WTC11 (cell line): ENCODE results near the gene MACROD2. TPM values are rescaled to one million over a fixed set of nuclear protein-coding genes. Genes with fewer than 3 reads are reported as not detected.

Source experiments
- ATAC-seq: fragments of 200-7000 bp; cut with Tn5 transposase; 2 replicates; pipeline ENCODE4 v1.10.0; 2021; ENCODE audit warnings: mild to moderate bottlenecking, moderate library complexity
- CTCF ChIA-PET: fragments of 300-600 bp; sonication (Branson Sonifier 250); formaldehyde crosslinking; loops from one replicate; lab custom pipeline; 2021; ENCODE audit warnings: antibody characterized with exemption; lab: Charles Lee
- POLR2A ChIA-PET: fragments of 350-600 bp; sonication (Branson Sonifier 250); formaldehyde crosslinking; loops from one replicate; lab custom pipeline; 2021; ENCODE audit warnings: antibody characterized with exemption; lab: Charles Lee
- DNase-seq: peaks from one replicate; pipeline ENCODE4 v3.0.0; 2021; ENCODE audit warnings: low spot score
- H3K27ac Mint-ChIP-seq: 2 replicates; pipeline ENCODE4 v1.8.0; 2021; ENCODE audit warnings: mixed read lengths
- H3K27me3 Mint-ChIP-seq: 2 replicates; pipeline ENCODE4 v1.8.0; 2021; ENCODE audit warnings: low read depth, mild to moderate bottlenecking, moderate library complexity, mixed read lengths
- H3K36me3 Mint-ChIP-seq: 2 replicates; pipeline ENCODE4 v1.8.0; 2021; ENCODE audit warnings: mixed read lengths
- H3K4me1 Mint-ChIP-seq: 2 replicates; pipeline ENCODE4 v1.8.0; 2022; ENCODE audit warnings: mixed read lengths
- H3K4me3 Mint-ChIP-seq: 2 replicates; pipeline ENCODE4 v1.8.0; 2021; ENCODE audit warnings: mild to moderate bottlenecking, moderate library complexity, mixed read lengths
- H3K9me3 Mint-ChIP-seq: 2 replicates; pipeline ENCODE4 v1.8.0; 2021; ENCODE audit warnings: mixed read lengths
- EMX1 ChIP-seq: fragments of 250-450 bp; sonication (Bioruptor Pico); IDR thresholded peaks from 2 replicates; pipeline ENCODE4 v1.8.0; 2021; ENCODE audit warnings: mild to moderate bottlenecking
- GABPB1 ChIP-seq: sonication (generic); formaldehyde crosslinking; IDR thresholded peaks from 2 replicates; pipeline ENCODE4 v1.8.1; 2023; ENCODE audit warnings: mild to moderate bottlenecking, missing genetic modification reagents
- GTF2I ChIP-seq: fragments of 250-450 bp; sonication (Bioruptor Pico); conservative IDR thresholded peaks from 2 replicates; pipeline ENCODE4 v1.4.0; 2021; ENCODE audit warnings: mild to moderate bottlenecking
- HMGA2 ChIP-seq: fragments of 250-450 bp; sonication (Bioruptor Pico); IDR thresholded peaks from 2 replicates; pipeline ENCODE4 v1.4.0; 2021; ENCODE audit warnings: mild to moderate bottlenecking, moderate library complexity
- RORB ChIP-seq: fragments of 250-450 bp; sonication (Bioruptor Pico); IDR thresholded peaks from 2 replicates; pipeline ENCODE4 v1.9.0; 2021; ENCODE audit warnings: mild to moderate bottlenecking
- SMAD4 ChIP-seq: sonication (generic); formaldehyde crosslinking; IDR thresholded peaks from 2 replicates; pipeline ENCODE4 v1.8.0; 2022; ENCODE audit warnings: mild to moderate bottlenecking, missing genetic modification reagents
- ZNF317 ChIP-seq: sonication (generic); formaldehyde crosslinking; IDR thresholded peaks from 2 replicates; pipeline ENCODE4 v1.8.1; 2023; ENCODE audit warnings: low read depth, mild to moderate bottlenecking, moderate library complexity, missing genetic modification reagents, borderline replicate concordance
- ZNF423 ChIP-seq: fragments of 250-450 bp; sonication (Bioruptor Pico); IDR thresholded peaks from 2 replicates; pipeline ENCODE4 v2.1.2; 2022; ENCODE audit warnings: mild to moderate bottlenecking, moderate library complexity
- total RNA-seq: library from RNA; stranded (reverse); gene quantifications from 3 replicates; pipeline ENCODE4 v1.2.3, GENCODE V29; 2021
- TF ChIP-seq, protein P1 (sequence below): fragments of 200-600 bp; IDR thresholded peaks from 2 replicates; pipeline ENCODE4 v1.8.0; 2022; ENCODE audit warnings: antibody characterized with exemption
- TF ChIP-seq, protein P2 (sequence below): sonication (generic); formaldehyde crosslinking; IDR thresholded peaks from 2 replicates; pipeline ENCODE4 v1.8.1; 2023; ENCODE audit warnings: mild to moderate bottlenecking, missing genetic modification reagents, borderline replicate concordance
- TF ChIP-seq, protein P3 (sequence below): fragments of 250-450 bp; sonication (Bioruptor Pico); conservative IDR thresholded peaks from 2 replicates; pipeline ENCODE4 v1.9.0; 2021; ENCODE audit warnings: mild to moderate bottlenecking
- TF ChIP-seq, protein P4 (sequence below): fragments of 250-450 bp; sonication (Bioruptor Pico); IDR thresholded peaks from 2 replicates; pipeline ENCODE4 v1.8.0; 2021; ENCODE audit warnings: mild to moderate bottlenecking
- TF ChIP-seq, protein P5 (sequence below): sonication (generic); formaldehyde crosslinking; IDR thresholded peaks from 2 replicates; pipeline ENCODE4 v1.8.0; 2022; ENCODE audit warnings: mild to moderate bottlenecking, missing genetic modification reagents
- TF ChIP-seq, protein P6 (sequence below): sonication (generic); formaldehyde crosslinking; IDR thresholded peaks from 2 replicates; pipeline ENCODE4 v1.8.0; 2022; ENCODE audit warnings: missing genetic modification reagents
- TF ChIP-seq, protein P7 (sequence below): sonication (generic); formaldehyde crosslinking; conservative IDR thresholded peaks from 2 replicates; pipeline ENCODE4 v1.8.1; 2022; ENCODE audit warnings: mild to moderate bottlenecking, missing genetic modification reagents

Gene MACROD2
- total RNA-seq, 1 experiment from 2014 or later: 4.1 TPM

DNA sequence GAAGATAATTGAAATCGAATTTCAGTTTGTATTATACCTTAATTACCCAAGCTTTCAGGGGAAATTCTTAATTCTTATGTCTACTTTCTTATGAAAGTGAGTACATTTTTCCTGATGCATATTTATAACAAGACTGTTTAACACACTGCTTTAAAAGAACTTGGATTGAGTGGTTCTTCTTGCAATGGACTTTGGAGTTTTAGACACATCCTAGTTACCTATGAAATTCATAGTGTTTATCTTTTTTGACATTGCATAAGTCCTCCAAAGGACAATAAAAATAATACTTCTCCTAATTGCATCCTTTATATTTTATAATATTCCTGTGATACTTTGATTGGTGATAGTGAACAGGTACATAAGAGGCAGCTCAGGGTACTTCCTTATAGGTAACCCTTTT is 737.7 kb downstream of the MACROD2 start:
- Mint-ChIP-seq H3K9me3 (no peaks in the 10 kb centered on the region), H3K4me3 (no peak overlapping the region), H3K4me1 (no peaks in the 10 kb centered on the region), H3K27me3 (no peaks in the 10 kb centered on the region), H3K27ac (no peak overlapping the region), H3K36me3 (no peaks in the 10 kb centered on the region)
- ATAC-seq (no peak), DNase-seq (no peak)
- ChIA-PET POLR2A (no interaction called here), CTCF (no interaction called here)
- TF ChIP-seq, protein P1, sequence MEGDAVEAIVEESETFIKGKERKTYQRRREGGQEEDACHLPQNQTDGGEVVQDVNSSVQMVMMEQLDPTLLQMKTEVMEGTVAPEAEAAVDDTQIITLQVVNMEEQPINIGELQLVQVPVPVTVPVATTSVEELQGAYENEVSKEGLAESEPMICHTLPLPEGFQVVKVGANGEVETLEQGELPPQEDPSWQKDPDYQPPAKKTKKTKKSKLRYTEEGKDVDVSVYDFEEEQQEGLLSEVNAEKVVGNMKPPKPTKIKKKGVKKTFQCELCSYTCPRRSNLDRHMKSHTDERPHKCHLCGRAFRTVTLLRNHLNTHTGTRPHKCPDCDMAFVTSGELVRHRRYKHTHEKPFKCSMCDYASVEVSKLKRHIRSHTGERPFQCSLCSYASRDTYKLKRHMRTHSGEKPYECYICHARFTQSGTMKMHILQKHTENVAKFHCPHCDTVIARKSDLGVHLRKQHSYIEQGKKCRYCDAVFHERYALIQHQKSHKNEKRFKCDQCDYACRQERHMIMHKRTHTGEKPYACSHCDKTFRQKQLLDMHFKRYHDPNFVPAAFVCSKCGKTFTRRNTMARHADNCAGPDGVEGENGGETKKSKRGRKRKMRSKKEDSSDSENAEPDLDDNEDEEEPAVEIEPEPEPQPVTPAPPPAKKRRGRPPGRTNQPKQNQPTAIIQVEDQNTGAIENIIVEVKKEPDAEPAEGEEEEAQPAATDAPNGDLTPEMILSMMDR: no peak
- TF ChIP-seq GABPB1 (CRISPR knock-in tag) (no peak), SMAD4 (no peak)

DNA sequence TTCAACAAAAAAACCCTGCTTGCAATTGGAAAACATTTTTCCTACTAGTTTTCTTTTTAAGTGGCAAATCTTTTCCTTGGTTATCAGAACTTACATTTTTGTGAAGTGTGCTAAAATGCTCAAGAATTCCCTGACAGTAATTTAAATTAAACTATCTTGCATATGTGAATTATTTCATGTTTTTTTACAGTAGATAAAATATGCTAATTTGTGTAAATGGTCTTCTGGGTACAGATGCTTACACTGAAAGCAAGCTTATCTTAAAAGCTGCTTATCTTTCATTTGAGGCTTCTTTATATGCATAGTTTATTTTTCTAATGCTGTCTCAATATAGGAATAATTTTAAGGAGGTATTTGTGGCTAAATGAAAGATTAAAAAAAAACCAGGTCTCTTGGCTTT is 745.1 kb downstream of the MACROD2 start:
- CTCF ChIA-PET: no interaction called here
- no peaks in the 10 kb centered on the region for H3K36me3 Mint-ChIP-seq
- H3K27ac Mint-ChIP-seq: no peak overlapping the region
- ATAC-seq: no peak
- no peak for DNase-seq
- H3K9me3 Mint-ChIP-seq: peaks cover 10% of the 10 kb centered on the region
- TF ChIP-seq ZNF423 (CRISPR knock-in tag): no peak
- no peak for TF ChIP-seq GTF2I (CRISPR knock-in tag)
- TF ChIP-seq, protein P2, sequence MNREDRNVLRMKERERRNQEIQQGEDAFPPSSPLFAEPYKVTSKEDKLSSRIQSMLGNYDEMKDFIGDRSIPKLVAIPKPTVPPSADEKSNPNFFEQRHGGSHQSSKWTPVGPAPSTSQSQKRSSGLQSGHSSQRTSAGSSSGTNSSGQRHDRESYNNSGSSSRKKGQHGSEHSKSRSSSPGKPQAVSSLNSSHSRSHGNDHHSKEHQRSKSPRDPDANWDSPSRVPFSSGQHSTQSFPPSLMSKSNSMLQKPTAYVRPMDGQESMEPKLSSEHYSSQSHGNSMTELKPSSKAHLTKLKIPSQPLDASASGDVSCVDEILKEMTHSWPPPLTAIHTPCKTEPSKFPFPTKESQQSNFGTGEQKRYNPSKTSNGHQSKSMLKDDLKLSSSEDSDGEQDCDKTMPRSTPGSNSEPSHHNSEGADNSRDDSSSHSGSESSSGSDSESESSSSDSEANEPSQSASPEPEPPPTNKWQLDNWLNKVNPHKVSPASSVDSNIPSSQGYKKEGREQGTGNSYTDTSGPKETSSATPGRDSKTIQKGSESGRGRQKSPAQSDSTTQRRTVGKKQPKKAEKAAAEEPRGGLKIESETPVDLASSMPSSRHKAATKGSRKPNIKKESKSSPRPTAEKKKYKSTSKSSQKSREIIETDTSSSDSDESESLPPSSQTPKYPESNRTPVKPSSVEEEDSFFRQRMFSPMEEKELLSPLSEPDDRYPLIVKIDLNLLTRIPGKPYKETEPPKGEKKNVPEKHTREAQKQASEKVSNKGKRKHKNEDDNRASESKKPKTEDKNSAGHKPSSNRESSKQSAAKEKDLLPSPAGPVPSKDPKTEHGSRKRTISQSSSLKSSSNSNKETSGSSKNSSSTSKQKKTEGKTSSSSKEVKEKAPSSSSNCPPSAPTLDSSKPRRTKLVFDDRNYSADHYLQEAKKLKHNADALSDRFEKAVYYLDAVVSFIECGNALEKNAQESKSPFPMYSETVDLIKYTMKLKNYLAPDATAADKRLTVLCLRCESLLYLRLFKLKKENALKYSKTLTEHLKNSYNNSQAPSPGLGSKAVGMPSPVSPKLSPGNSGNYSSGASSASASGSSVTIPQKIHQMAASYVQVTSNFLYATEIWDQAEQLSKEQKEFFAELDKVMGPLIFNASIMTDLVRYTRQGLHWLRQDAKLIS (CRISPR knock-in tag): no peak
- TF ChIP-seq RORB (CRISPR knock-in tag): no peak
- TF ChIP-seq, protein P3, sequence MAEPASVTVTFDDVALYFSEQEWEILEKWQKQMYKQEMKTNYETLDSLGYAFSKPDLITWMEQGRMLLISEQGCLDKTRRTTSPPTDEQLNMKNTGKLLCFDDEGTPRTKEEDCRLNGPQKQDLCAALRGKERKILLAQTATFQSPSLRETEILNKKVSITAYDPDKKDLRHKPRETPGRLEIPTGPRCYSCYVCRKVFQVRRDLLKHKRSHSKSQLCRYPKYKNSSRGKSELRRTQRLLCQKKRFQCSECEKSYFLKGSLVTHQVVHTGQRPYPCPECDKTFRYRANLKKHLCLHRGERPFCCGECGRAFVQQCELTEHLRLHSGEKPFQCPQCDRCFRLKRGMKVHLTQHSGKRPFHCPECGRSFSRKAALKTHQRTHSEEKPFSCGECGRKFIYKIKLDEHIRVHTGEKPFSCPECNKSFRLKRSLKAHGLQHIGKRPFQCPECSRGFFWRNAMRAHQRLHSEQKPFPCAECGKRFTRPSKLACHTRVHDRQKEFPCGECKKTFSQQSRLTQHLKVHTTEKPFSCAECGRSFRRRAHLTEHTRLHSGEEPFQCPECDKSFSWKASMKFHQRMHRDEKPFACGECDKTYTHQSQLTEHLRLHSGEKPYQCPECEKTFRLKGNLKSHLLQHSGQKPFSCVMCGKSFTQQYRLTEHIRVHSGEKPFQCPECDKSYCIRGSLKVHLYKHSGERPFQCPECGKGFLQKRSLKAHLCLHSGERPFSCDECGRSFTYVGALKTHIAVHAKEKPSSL (CRISPR knock-in tag): no peak
- TF ChIP-seq, protein P4, sequence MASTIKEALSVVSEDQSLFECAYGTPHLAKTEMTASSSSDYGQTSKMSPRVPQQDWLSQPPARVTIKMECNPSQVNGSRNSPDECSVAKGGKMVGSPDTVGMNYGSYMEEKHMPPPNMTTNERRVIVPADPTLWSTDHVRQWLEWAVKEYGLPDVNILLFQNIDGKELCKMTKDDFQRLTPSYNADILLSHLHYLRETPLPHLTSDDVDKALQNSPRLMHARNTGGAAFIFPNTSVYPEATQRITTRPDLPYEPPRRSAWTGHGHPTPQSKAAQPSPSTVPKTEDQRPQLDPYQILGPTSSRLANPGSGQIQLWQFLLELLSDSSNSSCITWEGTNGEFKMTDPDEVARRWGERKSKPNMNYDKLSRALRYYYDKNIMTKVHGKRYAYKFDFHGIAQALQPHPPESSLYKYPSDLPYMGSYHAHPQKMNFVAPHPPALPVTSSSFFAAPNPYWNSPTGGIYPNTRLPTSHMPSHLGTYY (CRISPR knock-in tag): no peak
- POLR2A ChIA-PET: no interaction called here
- no peak overlapping the region for H3K4me3 Mint-ChIP-seq
- H3K27me3 Mint-ChIP-seq: no peaks in the 10 kb centered on the region
- H3K4me1 Mint-ChIP-seq: peaks cover 10% of the 10 kb centered on the region; the same call in 1 of the 2 replicates

DNA sequence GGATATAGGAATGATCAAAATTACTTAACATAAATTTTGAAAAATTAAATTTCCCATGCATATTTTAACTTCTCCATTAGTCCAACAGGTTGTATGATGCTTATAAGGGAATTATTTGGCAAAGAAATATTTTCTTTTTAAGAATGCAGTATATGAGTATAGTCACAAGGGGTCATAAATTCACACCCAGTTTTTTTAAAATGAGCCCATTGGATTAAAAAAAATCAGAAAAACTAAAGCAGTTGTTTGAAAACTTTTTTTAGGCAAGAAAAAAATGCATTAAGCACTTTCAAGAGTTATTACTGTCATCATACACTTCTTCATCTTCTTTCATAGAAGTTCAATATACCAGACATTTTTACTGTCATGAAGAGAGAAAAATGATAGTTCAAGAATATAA is 746.3 kb downstream of the MACROD2 start:
- DNase-seq: no peak
- POLR2A ChIA-PET: no interaction called here
- CTCF ChIA-PET: no interaction called here
- TF ChIP-seq, protein P5, sequence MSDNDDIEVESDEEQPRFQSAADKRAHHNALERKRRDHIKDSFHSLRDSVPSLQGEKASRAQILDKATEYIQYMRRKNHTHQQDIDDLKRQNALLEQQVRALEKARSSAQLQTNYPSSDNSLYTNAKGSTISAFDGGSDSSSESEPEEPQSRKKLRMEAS: no peak
- TF ChIP-seq, protein P6, sequence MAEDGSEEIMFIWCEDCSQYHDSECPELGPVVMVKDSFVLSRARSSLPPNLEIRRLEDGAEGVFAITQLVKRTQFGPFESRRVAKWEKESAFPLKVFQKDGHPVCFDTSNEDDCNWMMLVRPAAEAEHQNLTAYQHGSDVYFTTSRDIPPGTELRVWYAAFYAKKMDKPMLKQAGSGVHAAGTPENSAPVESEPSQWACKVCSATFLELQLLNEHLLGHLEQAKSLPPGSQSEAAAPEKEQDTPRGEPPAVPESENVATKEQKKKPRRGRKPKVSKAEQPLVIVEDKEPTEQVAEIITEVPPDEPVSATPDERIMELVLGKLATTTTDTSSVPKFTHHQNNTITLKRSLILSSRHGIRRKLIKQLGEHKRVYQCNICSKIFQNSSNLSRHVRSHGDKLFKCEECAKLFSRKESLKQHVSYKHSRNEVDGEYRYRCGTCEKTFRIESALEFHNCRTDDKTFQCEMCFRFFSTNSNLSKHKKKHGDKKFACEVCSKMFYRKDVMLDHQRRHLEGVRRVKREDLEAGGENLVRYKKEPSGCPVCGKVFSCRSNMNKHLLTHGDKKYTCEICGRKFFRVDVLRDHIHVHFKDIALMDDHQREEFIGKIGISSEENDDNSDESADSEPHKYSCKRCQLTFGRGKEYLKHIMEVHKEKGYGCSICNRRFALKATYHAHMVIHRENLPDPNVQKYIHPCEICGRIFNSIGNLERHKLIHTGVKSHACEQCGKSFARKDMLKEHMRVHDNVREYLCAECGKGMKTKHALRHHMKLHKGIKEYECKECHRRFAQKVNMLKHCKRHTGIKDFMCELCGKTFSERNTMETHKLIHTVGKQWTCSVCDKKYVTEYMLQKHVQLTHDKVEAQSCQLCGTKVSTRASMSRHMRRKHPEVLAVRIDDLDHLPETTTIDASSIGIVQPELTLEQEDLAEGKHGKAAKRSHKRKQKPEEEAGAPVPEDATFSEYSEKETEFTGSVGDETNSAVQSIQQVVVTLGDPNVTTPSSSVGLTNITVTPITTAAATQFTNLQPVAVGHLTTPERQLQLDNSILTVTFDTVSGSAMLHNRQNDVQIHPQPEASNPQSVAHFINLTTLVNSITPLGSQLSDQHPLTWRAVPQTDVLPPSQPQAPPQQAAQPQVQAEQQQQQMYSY (CRISPR knock-in tag): no peak
- TF ChIP-seq SMAD4 (no peak), EMX1 (CRISPR knock-in tag) (no peak), ZNF317 (CRISPR knock-in tag) (no peak), HMGA2 (no peak)
- TF ChIP-seq, protein P4 (CRISPR knock-in tag): no peak
- TF ChIP-seq, protein P7, sequence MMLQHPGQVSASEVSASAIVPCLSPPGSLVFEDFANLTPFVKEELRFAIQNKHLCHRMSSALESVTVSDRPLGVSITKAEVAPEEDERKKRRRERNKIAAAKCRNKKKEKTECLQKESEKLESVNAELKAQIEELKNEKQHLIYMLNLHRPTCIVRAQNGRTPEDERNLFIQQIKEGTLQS (CRISPR knock-in tag): no peak

More for the DNA sequence above, 746.3 kb downstream of the MACROD2 start:
- Mint-ChIP-seq H3K4me1 (peaks cover 19% of the 10 kb centered on the region), H3K9me3 (peaks cover 10% of the 10 kb centered on the region), H3K27me3 (no peaks in the 10 kb centered on the region), H3K27ac (no peak overlapping the region), H3K36me3 (no peaks in the 10 kb centered on the region), H3K4me3 (no peak overlapping the region)
- no peak for ATAC-seq
